GM12801 (cell line): ENCODE results near the gene COL6A1.

Source experiments
- CTCF ChIP-seq: IDR thresholded peaks from one replicate; pipeline ENCODE4 v1.5.1; 2011; ENCODE audit warnings: control low read depth; ENCODE audit not compliant: insufficient read length; ENCODE audit errors: extremely low read depth

Gene COL6A1

GRCh38 chr21:46036696-46037330 lies 55.2 kb downstream of the COL6A1 start:
- no peak for TF ChIP-seq CTCF

- no peak for TF ChIP-seq CTCF
These were observed 56.1 kb downstream of the COL6A1 start for GRCh38 chr21:46037331-46038325.

GRCh38 chr21:46038341-46038829 lies 56.8 kb downstream of the COL6A1 start:
- TF ChIP-seq CTCF = no peak

GRCh38 chr21:46038871-46039397 lies 57.4 kb downstream of the COL6A1 start:
- no peak for TF ChIP-seq CTCF

- TF ChIP-seq CTCF = no peak
These were observed 58.5 kb downstream of the COL6A1 start for GRCh38 chr21:46039891-46040660.

GRCh38 chr21:46040707-46041106 lies 59.1 kb downstream of the COL6A1 start:
- TF ChIP-seq CTCF = no peak
